NCI-H748 treated with DMSO at 0.1 percent for 48 hours (cell line): ENCODE data around the gene ZNF782.
"Not testable (repeated sequence)": the region's sequence is repeated elsewhere in the genome, so short reads cannot be mapped to it uniquely, and the experiment has no call there.

ENCODE experiments used
- DNase-seq: peaks from one replicate; lab custom pipeline; 2025; lab: John Stamatoyannopoulos, UW

The ZNF782 gene

DNA sequence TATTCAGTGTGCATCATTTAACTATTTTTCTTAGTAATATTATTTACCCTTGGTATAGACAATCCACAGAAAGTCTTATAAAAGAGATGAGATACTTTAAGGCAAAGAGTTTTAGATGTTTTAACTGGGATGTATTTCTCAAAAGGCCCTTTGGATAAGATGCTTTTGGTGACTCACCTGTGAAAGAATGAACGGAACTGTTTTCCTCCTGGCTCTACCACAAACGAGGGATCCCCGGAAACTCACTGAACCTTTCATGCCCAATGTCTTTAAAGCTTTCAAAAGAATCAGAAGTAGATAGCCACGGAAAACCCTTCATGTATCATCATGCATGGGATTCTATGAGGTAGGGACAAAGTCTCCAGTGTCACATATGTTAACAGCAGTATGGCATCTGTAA lies 1.6 kb downstream of the ZNF782 start:
- DNase-seq = no peak

DNA sequence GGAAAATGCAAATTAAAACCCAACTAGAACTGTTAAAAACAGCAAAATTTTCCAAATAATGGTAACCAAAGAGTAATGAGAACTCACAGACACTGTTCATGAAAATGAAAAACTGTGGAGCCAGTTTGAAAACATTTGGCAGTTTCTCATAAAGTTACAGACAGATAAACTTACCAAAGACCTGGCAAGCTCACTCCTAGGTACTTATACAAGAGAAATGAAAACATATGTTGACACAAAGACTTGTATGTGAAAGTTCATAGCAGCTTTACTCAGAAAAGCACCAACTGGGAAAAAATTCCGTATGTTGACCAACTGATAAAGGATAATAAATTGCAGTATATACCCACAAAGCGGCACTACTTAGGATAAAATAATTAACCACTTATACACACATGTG lies 10.3 kb downstream of the ZNF782 start:
- DNase-seq = no peak

- DNase-seq = no peak
These were observed 35.8 kb downstream of the ZNF782 start for GRCh38 chr9:96818533-96818932.

- DNase-seq = no peak
These were observed 36.3 kb downstream of the ZNF782 start for GRCh38 chr9:96817973-96818372.

DNA sequence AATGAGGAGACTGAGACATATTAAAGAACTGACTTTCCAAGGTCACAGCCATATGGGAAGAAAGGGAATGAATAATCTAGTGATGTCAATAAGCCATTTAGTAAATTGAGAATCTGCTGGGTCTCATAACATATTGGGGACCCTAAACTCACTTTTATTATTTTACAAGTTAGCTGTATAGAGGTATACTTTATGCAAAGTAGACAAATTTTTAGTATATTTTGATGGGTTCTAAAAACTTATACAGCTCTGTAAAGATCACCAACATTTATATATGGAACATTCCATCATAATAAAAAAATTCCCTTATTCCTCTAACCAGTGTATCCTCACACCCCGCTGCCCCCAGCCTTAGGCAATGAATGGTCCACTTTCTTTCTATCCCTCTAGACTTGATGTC lies 40.7 kb downstream of the ZNF782 start:
- no peak for DNase-seq

DNA sequence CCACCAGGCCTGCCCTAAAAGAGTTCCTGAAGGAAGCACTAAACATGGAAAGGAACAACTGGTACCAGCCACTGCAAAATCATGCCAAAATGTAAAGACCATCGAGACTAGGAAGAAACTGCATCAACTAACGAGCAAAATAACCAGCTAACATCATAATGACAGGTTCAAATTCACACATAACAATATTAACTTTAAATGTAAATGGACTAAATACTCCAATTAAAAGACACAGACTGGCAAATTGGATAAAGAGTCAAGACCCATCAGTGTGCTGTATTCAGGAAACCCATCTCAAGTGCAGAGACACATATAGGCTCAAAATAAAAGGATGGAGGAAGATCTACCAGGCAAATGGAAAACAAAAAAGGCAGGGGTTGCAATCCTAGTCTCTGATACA lies 55.4 kb downstream of the ZNF782 start:
- not testable (repeated sequence) for DNase-seq

DNA sequence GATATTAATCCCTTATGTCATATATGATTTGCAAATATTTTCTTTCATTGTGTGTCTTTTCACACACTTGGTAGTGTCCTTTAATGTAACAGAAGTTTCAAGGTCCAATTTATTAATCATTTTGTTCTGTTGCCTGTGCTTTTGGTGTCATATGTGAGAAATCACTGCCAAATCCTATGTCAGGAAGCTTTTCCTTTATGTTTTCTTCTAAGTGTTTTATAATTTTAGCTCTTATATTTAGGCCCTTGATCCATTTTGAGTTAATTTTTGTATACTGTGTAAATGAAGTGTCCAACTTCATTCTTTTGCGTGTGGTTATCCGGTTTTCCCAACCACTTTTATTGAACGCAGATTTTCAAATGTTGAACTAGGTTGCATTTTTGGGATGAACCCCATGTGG lies 70.3 kb downstream of the ZNF782 start:
- DNase-seq = no peak

GRCh38 chr9:96782235-96782634 lies 72.1 kb downstream of the ZNF782 start:
- no peak for DNase-seq

DNA sequence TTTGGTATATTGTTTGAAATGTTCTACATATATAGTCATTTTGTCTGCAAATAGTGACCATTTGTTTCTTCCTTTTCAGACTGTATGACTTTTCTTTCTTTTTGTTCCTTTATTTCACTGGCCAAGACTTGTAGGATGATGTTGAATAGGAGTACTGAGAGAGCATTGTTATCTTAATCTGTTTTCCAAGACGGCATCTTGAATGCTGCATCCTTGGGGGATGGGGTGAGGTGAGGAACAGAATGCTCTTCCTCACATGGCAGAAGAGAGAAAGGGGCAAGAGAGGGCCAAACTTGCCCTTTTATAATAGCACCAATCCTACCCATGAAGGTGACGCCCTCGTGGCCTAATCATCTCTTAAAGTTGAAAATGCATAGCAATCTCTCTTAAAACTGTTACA lies 72.8 kb downstream of the ZNF782 start:
- no peak for DNase-seq

DNA sequence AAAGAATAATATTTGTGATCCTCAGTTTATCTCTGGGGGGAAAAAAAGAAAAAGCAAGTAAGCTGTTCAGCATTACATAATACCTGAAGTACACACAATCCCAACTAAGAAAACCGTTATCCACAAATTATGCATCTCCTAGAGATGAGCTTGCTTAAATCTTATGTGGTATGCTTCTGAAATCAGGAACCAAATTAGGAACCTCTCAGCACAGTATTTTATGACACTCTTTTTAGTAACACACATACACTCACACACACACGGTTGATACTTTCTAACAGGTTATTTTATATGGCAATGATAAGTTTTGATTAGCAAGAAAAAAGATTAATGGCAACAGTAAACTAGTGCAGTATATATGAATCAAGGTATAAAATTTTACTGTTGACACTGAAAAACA lies 75.2 kb downstream of the ZNF782 start:
- no peak for DNase-seq

- peak; percentile 57 for DNase-seq
These were observed 76.9 kb downstream of the ZNF782 start for GRCh38 chr9:96777426-96777864.

- no peak for DNase-seq
These were observed 83.2 kb downstream of the ZNF782 start for GRCh38 chr9:96771124-96771523.

- no peak for DNase-seq
These were observed 84.3 kb downstream of the ZNF782 start for GRCh38 chr9:96769989-96770388.
